Activated naive CD4-positive, alpha-beta T cell treated with anti-CD3 and anti-CD28 coated beads, Interleukin-2, amount 10 ng/mL, durations not matched to agents 7 days and 5 days (primary cell): ENCODE measurements around the gene RCSD1.
A peak's percentile ranks its signal among the peaks of the same experiment; 100 is the strongest.

Source experiments
- CTCF ChIA-PET: fragments of 350-600 bp; sonication (Branson Sonifier 250); formaldehyde crosslinking; loops from one replicate; lab custom pipeline; 2021; ENCODE audit warnings: antibody characterized with exemption; lab: Charles Lee
- DNase-seq: peaks from one replicate; pipeline ENCODE4 v3.0.0-alpha.2; 2020
- H3K27ac Mint-ChIP-seq: one replicate; pipeline ENCODE4 v1.8.0; 2021; ENCODE audit warnings: mild to moderate bottlenecking, moderate library complexity, mixed read lengths
- H3K27me3 Mint-ChIP-seq: one replicate; pipeline ENCODE4 v1.8.0; 2021; ENCODE audit warnings: mild to moderate bottlenecking, mixed read lengths
- H3K36me3 Mint-ChIP-seq: one replicate; pipeline ENCODE4 v1.8.0; 2021; ENCODE audit warnings: mixed read lengths
- H3K4me1 Mint-ChIP-seq: one replicate; pipeline ENCODE4 v1.8.0; 2021; ENCODE audit warnings: mixed read lengths
- H3K4me3 Mint-ChIP-seq: one replicate; pipeline ENCODE4 v1.8.0; 2021; ENCODE audit warnings: mild to moderate bottlenecking, moderate library complexity, mixed read lengths
- H3K9me3 Mint-ChIP-seq: one replicate; pipeline ENCODE4 v1.8.0; 2021; ENCODE audit warnings: mixed read lengths

The RCSD1 gene

DNA sequence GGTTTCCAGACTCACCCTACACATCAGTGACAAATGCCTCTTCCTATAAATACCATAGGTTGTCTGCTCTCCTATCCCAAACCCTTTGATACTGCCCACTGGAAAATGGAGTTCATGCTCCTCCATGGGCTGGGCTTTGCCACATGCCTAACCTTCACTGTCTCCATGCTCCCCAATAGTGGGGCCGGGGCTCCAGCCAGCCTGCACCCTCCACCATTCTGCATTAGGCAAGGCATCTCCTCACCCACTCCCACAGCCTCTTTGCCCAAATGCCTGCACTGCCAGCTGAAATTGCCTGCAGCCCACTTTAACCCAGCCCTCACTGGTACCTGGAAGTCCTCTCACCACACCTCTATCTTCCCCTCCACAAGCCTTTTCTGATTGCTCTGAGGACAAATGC lies 73.5 kb downstream of the RCSD1 start:
- no peak overlapping the region for H3K27ac Mint-ChIP-seq
- no peak overlapping the region for H3K4me3 Mint-ChIP-seq
- no peaks in the 10 kb centered on the region for H3K9me3 Mint-ChIP-seq
- CTCF ChIA-PET, result no interaction called here
- DNase-seq, result no peak
- H3K27me3 Mint-ChIP-seq, result no peaks in the 10 kb centered on the region
- peaks cover 3% of the 10 kb centered on the region for H3K4me1 Mint-ChIP-seq
- H3K36me3 Mint-ChIP-seq, result peaks cover 79% of the 10 kb centered on the region

DNA sequence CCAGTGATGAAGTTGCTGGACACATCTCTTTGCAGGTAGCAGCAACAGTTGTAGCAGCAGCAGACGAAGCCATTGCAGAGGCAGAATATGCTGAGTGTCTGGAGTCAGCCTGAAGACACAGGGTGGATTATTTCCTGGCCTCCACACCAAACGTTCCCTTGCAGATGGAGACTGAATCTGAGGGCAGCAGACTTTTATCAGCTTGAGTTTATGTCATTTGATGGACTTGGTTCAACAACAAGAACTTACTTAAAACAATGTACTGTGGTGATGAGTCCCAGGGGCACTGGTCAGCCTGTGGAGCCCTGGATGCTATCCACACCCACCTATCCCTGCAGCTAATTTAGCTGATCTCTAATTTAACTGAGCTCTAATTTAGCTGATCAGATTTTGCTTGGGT lies 74.7 kb downstream of the RCSD1 start:
- CTCF ChIA-PET, result interaction anchor here (0.6 kb wide), 1 partner anchor 95 kb away, joined by 3 read pairs; no protein-coding TSS in a partner anchor

DNA sequence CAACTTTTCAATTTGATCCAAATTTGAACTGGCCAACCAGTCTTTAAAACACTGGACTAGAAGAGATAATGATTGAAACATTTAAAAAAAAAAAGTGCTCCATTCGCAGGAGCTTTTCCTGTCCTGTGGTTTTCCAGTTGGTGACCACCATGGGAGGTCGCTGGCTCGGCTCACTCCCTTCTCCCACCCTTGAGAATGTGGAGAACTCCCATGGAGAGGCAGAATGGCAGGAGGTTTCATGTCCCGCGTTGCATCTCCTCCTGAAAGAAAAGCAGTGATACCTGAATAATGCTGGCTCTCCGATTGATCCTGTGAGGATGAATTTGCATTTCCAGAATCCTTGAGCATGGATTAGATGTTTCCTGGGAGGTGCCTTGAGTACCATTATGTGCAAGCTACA lies 75.2 kb downstream of the RCSD1 start:
- DNase-seq, result no peak
- no peaks in the 10 kb centered on the region for H3K9me3 Mint-ChIP-seq
- H3K27ac Mint-ChIP-seq, result no peak overlapping the region
- H3K4me1 Mint-ChIP-seq, result peaks cover 8% of the 10 kb centered on the region
- peaks cover 4% of the 10 kb centered on the region for H3K27me3 Mint-ChIP-seq
- no peak overlapping the region for H3K4me3 Mint-ChIP-seq
- H3K36me3 Mint-ChIP-seq, result peaks cover 66% of the 10 kb centered on the region
- CTCF ChIA-PET, result interaction anchor here (0.6 kb wide), 1 partner anchor 94 kb away, joined by 3 read pairs; no protein-coding TSS in a partner anchor

More for the DNA sequence above, 74.7 kb downstream of the RCSD1 start:
- Mint-ChIP-seq H3K4me1 (peaks cover 8% of the 10 kb centered on the region), H3K27ac (peak overlapping the region; percentile 60), H3K4me3 (no peak overlapping the region), H3K36me3 (peaks cover 71% of the 10 kb centered on the region), H3K9me3 (no peaks in the 10 kb centered on the region), H3K27me3 (peaks cover 4% of the 10 kb centered on the region)
- no peak for DNase-seq

DNA sequence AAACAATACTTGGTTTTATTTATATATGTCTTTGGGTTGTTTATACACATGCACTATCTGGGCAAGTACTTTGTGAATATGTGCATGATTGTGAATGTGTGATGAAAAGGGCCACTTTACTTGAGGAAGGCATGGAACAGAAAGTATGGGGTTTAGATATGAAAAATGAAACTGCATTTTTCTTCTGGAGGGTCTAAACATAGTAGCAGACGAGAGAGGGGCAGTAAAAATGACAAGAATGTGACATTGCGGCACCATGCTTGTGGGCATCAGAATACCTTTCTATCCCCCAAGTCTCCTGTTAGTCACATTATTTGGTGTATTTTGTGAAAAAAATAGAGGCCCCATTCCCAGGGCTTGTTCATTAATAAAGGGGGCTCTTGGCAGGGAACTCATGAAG lies 76.3 kb downstream of the RCSD1 start:
- no peak for DNase-seq
- no peak overlapping the region for H3K27ac Mint-ChIP-seq
- H3K36me3 Mint-ChIP-seq, result peaks cover 58% of the 10 kb centered on the region
- CTCF ChIA-PET, result no interaction called here
- H3K27me3 Mint-ChIP-seq, result peaks cover 4% of the 10 kb centered on the region
- H3K4me3 Mint-ChIP-seq, result no peak overlapping the region
- H3K4me1 Mint-ChIP-seq, result peaks cover 8% of the 10 kb centered on the region
- no peaks in the 10 kb centered on the region for H3K9me3 Mint-ChIP-seq

DNA sequence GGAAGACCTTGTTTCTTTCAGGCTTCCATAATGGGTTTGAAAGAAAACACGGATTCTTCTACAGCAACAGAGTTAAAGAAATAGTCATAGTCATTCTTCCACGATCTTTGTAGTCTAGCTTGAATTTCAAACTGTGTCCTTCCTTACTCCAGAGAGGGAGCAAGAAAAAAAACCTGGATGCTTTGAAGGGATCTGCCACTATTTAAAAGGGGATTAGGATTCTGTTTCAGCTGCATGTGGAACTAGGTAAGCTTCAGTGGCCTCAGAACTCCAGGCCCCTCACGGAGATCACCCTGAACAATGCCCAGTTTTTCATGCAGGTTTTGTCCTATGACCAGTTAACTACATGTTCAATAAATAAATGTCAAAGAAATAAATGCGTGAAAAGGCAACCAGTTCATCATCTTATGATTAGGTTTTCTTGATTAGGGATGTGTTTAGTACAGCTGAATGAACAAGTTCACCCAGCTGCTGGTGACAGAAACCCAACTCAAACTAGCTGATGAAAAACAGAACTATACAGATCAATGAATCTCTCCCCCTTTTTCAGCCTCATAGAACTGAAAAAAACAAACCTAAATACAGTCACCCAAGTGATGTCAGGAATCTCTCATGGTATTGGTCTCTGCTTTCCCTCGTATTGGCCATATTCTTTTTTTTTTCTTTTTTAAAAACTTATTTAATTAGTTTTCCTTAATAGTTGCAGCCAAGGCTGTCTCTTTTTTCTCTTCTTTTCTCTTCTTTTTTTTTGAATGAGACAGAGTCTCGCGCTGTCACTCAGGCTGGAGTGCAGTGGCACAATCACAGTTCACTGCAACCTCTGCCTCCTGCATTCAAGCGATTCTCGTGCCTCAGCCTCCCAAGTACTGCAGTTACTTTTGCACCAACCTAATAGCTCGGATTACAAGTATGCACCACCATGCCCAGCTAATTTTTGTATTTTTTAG lies 77.2 kb downstream of the RCSD1 start:
- Mint-ChIP-seq H3K36me3 (peaks cover 50% of the 10 kb centered on the region), H3K9me3 (no peaks in the 10 kb centered on the region), H3K27me3 (peaks cover 4% of the 10 kb centered on the region), H3K4me1 (peaks cover 8% of the 10 kb centered on the region), H3K4me3 (no peak overlapping the region), H3K27ac (peak overlapping the region; percentile 38)
- CTCF ChIA-PET, result interaction anchor here (0.6 to 1.1 kb wide), 2 partner anchors 32 to 781 kb away, joined by 4 to 6 read pairs; no protein-coding TSS in a partner anchor
- no peak for DNase-seq

DNA sequence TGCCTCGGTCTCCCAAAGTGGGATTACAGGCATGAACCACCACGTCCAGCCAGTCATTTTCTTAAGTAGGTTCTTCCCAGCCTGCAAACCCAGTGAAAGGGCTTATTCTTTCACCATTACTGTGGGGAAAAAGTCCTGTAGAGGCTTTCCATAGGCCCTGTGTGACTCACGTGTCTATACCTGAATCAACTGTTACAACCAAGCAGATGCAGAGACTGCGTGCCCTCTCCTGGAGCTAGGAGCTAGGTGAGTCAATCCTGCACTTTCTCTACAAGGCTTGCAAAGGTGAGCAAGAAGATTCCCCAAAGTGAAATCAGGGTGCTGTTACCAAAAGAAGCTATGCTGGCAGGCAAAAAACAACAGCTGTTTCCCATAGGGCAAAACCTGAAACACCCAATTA lies 77.9 kb downstream of the RCSD1 start:
- H3K4me3 Mint-ChIP-seq, result no peak overlapping the region
- peak overlapping the region; percentile 38 for H3K27ac Mint-ChIP-seq
- peaks cover 47% of the 10 kb centered on the region for H3K36me3 Mint-ChIP-seq
- H3K9me3 Mint-ChIP-seq, result no peaks in the 10 kb centered on the region
- H3K4me1 Mint-ChIP-seq, result peaks cover 15% of the 10 kb centered on the region
- CTCF ChIA-PET, result interaction anchor here (1.1 kb wide), 1 partner anchor 32 kb away, joined by 4 read pairs; no protein-coding TSS in a partner anchor
- peaks cover 12% of the 10 kb centered on the region for H3K27me3 Mint-ChIP-seq
- DNase-seq, result no peak

DNA sequence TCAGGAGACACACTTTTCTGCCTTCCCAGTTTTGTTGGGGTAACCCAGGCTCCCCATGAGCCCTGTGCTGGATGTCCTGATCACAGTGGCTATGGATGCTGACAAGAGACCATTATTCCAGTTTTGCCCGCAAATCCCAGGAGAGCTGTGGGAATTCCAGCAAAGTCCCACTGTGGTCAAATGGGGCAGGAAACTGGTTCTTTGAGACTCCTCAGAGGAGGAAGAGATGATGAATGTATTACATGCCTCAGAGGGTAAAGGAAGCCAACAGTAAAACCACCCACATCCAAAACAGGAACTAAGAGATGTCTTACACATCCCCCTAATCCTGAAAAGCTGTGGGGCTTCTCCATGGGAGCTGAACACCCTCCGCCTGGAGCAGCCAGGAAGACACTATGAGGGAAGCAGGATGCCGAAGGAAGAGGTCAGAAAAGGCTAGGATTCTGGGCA lies 78.9 kb downstream of the RCSD1 start:
- CTCF ChIA-PET, result no interaction called here
- no peak overlapping the region for H3K27ac Mint-ChIP-seq

DNA sequence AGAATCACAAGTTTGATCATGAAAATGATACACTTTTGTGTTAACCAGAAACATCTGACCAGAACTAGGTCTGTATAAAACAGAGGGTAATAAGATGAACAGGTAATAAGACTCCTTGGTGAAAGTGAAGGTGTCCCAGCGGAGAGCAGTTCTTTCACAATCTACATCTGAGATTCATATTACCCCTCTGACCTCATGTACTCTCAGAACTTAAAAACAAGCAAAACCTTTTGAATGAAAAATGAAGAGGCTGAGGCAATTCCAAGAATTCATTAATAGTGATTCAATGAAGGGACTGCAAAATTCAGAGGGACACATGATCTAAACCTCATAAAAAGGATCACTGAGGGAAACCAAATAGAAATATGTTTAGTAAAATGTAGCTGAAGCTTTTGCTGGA lies 80.8 kb downstream of the RCSD1 start:
- no peak overlapping the region for H3K27ac Mint-ChIP-seq
- H3K36me3 Mint-ChIP-seq, result peaks cover 22% of the 10 kb centered on the region
- peaks cover 34% of the 10 kb centered on the region for H3K4me1 Mint-ChIP-seq
- CTCF ChIA-PET, result no interaction called here
- H3K4me3 Mint-ChIP-seq, result no peak overlapping the region
- DNase-seq, result no peak
- peaks cover 29% of the 10 kb centered on the region for H3K27me3 Mint-ChIP-seq
- no peaks in the 10 kb centered on the region for H3K9me3 Mint-ChIP-seq

More for the DNA sequence above, 78.9 kb downstream of the RCSD1 start:
- no peak for DNase-seq
- Mint-ChIP-seq H3K4me1 (peaks cover 25% of the 10 kb centered on the region), H3K9me3 (no peaks in the 10 kb centered on the region), H3K27me3 (peaks cover 22% of the 10 kb centered on the region), H3K36me3 (peaks cover 37% of the 10 kb centered on the region), H3K4me3 (no peak overlapping the region)

DNA sequence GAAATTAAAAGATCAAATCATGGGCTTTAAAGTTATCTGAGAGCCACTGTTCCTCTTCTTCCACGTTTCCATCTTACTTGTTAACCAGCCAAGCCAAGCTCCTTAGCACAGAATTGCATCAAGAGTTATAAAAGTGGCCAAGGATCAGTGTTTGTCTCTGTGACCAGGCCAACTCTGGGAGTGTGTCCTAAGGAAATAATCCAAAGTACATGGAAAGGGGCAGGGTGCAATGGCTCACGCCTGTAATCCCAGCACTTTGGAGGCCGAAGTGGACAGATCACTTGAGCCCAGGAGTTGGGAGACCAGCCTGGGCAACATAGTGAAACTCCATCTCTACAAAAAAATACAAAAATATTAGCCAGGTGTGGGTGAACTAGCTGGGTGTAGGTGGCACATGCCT lies 81.8 kb downstream of the RCSD1 start:
- no peak for DNase-seq
- no peak overlapping the region for H3K27ac Mint-ChIP-seq
- H3K4me1 Mint-ChIP-seq, result peaks cover 38% of the 10 kb centered on the region
- no peak overlapping the region for H3K4me3 Mint-ChIP-seq
- CTCF ChIA-PET, result interaction anchor here (3.9 kb wide), 1 partner anchor 111 kb away, joined by 16 read pairs; no protein-coding TSS in a partner anchor
- H3K36me3 Mint-ChIP-seq, result peaks cover 16% of the 10 kb centered on the region
- no peaks in the 10 kb centered on the region for H3K9me3 Mint-ChIP-seq
- peaks cover 29% of the 10 kb centered on the region for H3K27me3 Mint-ChIP-seq

DNA sequence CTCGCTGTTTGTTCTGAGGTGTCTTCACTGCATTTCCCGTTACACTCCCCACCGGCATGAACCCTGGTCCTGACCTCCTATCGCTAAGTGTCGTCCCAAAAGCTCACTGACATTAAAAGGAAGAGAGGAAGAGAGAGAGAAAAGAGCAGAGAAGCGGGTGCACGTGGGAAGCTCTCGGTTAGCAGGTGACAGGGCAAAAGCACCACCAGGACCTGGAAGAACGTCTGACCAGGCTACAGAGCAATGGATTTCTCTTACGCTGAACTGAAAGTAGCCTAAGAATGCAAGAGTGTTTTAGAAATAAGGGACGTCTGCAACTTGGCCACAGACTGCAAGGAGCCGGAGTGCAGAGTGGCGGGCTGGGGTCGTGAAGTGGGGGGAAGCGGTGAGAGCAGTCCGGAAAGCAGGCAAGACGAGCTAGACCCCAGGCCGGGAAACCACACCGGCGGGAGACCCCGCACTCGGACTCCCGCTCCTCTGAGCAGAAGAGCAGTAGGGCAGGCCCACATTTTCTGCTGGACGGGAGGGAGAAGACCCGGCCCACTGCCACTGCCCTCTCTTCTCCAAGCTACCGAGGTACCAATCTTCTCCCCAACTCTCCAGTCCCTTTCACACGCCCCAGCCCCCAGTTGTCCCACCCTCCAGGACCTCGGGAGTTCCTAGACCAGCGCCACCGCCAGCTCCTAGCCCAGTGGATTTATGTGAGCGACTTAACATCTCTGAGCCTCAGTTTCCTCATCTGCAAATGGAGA lies 83.5 kb downstream of the RCSD1 start:
- Mint-ChIP-seq H3K36me3 (peaks cover 4% of the 10 kb centered on the region), H3K27ac (peak overlapping the region; percentile 84), H3K4me1 (peaks cover 51% of the 10 kb centered on the region), H3K27me3 (peaks cover 29% of the 10 kb centered on the region), H3K4me3 (peak overlapping the region; percentile 79), H3K9me3 (no peaks in the 10 kb centered on the region)
- CTCF ChIA-PET, result interaction anchor here (1.0 to 4.6 kb wide), 4 partner anchors 48 to 369 kb away, joined by 3 to 22 read pairs (median 14); no protein-coding TSS in a partner anchor
- DNase-seq, result peak; percentile 32

DNA sequence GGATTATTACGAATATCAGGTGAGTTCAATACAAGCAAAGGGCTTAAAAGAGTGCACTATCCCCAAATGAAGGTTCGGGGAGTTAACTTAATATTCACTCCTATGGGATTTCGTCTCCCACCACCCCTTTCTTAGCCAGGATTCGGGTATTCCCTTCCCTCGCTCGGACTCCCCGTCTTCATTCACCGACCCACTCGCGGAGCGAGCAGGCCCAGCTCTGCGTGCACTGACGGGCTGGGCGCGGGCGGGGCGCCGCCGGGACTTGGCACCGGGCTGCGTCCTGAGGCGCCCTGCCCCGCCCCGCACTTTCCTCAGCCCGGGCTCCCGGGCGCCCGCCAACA lies 84.0 kb downstream of the RCSD1 start:
- Mint-ChIP-seq H3K27me3 (peaks cover 28% of the 10 kb centered on the region), H3K27ac (peak overlapping the region; percentile 84), H3K9me3 (no peaks in the 10 kb centered on the region), H3K36me3 (peaks cover 3% of the 10 kb centered on the region), H3K4me1 (peaks cover 53% of the 10 kb centered on the region), H3K4me3 (peak overlapping the region; percentile 79)
- CTCF ChIA-PET, result interaction anchor here (0.6 to 4.6 kb wide), 6 partner anchors 39 to 369 kb away, joined by 3 to 22 read pairs (median 10); no protein-coding TSS in a partner anchor
- DNase-seq, result no peak

DNA sequence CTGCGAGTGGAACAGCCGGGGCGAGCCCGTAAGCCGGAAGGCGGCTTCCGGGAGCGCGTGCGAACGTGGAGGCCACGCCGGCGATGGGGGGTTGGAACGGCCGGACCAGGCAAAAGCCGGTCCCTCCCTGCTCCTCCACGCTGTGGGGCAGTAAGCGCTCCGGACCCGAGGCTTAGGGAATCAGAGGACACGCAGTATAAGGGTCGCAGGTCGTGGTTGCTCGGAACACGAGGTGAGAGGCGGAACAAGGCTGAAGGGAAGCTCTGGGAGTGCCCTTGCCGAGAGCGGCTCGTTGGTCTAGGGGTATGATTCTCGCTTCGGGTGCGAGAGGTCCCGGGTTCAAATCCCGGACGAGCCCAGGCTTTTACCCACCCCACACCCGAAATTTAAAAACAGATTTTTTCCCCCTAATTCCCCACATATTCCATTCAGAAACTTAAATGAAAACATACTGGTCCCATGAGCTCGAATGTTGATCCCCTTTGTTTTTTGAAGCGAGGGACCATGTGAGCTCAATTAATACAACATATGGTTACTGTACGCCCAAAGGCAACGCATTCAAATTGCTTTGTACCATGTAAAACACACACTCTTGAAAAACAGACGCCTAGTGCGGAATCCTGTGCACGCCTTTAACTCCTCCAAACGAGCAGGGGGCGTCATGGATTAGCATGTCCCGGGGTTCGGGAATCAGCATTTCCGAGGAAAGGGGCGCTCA lies 84.6 kb downstream of the RCSD1 start:
- Mint-ChIP-seq H3K27me3 (peaks cover 25% of the 10 kb centered on the region), H3K36me3 (peaks cover 3% of the 10 kb centered on the region), H3K4me1 (peaks cover 57% of the 10 kb centered on the region), H3K4me3 (peak overlapping the region; percentile 79), H3K9me3 (no peaks in the 10 kb centered on the region), H3K27ac (peak overlapping the region; percentile 96)
- CTCF ChIA-PET, result interaction anchor here (0.6 to 4.6 kb wide), 12 partner anchors 25 to 368 kb away, joined by 3 to 22 read pairs (median 4); partner anchors contain the start of gene CREG1
- DNase-seq, result peak; percentile 88
